ENCODE data around the gene SULT1E1.
"Not testable (repeated sequence)": the region's sequence is repeated elsewhere in the genome, so short reads cannot be mapped to it uniquely, and the experiment has no call there.

The SULT1E1 gene

GRCh38 chr4:69831270-69831627 lies 28.7 kb downstream of the SULT1E1 start:
- Mint-ChIP-seq H3K9me3 (peaks cover 4% of the 10 kb centered on the region), H3K36me3 (no peaks in the 10 kb centered on the region), H3K27ac (peak overlapping the region; percentile 35), H3K27me3 (no peaks in the 10 kb centered on the region), H3K4me3 (peak overlapping the region; percentile 84), H3K4me1 (peaks cover 8% of the 10 kb centered on the region)
- ATAC-seq, result no peak

DNA sequence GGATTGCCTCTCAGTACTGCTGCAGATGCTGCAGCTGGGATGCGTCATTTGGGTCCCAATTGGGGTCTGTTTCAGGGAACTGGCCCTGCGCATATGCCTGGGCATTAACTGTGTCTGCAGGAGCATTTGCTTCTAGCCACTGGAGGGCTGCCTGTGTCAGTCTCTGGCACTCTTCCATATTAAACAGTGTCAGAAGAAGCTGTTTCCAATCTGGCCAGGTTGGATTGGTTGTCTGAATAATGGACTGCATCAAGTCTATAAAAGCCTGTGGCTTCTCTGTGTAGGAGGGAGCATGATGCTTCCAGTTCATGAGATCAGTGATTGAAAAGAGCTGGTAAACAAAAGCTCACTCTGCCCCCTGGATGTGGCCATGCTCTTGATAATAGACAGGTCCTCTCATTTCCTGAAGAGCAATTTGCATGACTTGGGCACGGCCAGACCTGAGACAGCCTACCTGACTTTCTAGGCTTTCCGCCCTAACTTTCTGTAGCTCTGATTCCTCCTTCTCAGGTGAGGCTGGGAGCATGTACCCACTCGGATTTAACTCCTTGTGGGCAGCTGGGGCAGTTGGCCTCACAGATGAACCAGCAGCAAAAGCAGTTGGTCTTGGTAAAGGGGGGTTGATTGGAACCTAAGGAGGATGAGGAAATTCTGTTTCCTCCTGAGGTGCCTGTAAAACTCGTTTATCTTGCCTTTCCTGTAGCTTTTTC lies 29.2 kb downstream of the SULT1E1 start:
- no peaks in the 10 kb centered on the region for H3K27me3 Mint-ChIP-seq
- no peaks in the 10 kb centered on the region for H3K36me3 Mint-ChIP-seq
- no peak overlapping the region for H3K27ac Mint-ChIP-seq
- peaks cover 4% of the 10 kb centered on the region for H3K9me3 Mint-ChIP-seq
- no peak for ATAC-seq
- H3K4me3 Mint-ChIP-seq, result no peak overlapping the region
- H3K4me1 Mint-ChIP-seq, result peaks cover 8% of the 10 kb centered on the region

DNA sequence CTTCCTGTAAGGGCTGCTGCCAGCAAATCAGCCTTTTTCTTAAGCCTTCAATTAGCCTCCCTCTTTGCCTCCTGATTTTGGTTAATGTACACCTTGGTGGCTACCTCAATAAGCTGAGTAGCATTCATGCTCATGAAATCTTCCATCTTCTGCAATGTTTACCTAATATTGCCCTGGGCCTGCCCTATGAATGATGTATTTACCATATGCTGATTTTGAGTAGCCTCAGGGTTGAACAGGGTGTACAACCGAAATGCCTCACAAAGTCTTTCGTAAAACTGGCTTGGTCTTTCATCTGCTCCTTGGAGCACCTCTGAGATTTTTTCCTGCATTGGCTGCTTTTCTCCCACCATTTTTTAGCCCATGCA lies 29.8 kb downstream of the SULT1E1 start:
- H3K36me3 Mint-ChIP-seq, result no peaks in the 10 kb centered on the region
- no peak overlapping the region for H3K27ac Mint-ChIP-seq
- no peaks in the 10 kb centered on the region for H3K27me3 Mint-ChIP-seq
- no peak overlapping the region for H3K4me3 Mint-ChIP-seq
- H3K4me1 Mint-ChIP-seq, result peaks cover 8% of the 10 kb centered on the region
- peaks cover 4% of the 10 kb centered on the region for H3K9me3 Mint-ChIP-seq
- no peak for ATAC-seq

GRCh38 chr4:69829678-69830077 lies 30.3 kb downstream of the SULT1E1 start:
- H3K36me3 Mint-ChIP-seq, result no peaks in the 10 kb centered on the region
- H3K9me3 Mint-ChIP-seq, result peaks cover 4% of the 10 kb centered on the region
- H3K4me1 Mint-ChIP-seq, result peaks cover 8% of the 10 kb centered on the region
- no peak overlapping the region for H3K4me3 Mint-ChIP-seq
- H3K27ac Mint-ChIP-seq, result no peak overlapping the region
- no peak for ATAC-seq
- H3K27me3 Mint-ChIP-seq, result no peaks in the 10 kb centered on the region

DNA sequence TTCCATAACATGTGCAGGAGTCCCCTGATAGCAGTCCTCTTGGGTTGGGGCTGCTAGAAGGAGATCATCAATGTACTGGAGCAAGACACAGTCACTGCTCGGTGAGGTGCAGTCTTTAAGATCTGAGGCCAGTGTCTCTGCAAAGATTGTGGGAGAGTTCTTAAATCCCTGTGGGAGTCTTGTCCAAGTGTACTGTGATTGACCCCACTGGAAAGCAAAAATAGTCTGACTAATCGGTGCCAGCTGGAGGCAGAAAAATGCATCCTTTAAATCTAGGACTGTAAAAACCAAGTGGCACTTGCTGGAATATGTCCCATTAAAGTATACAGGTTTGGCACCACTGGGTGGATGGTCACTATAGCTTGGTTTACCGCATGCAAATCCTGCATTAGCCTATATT lies 31.1 kb downstream of the SULT1E1 start:
- Mint-ChIP-seq H3K36me3 (no peaks in the 10 kb centered on the region), H3K27me3 (no peaks in the 10 kb centered on the region), H3K4me1 (peaks cover 8% of the 10 kb centered on the region), H3K9me3 (peaks cover 4% of the 10 kb centered on the region), H3K4me3 (no peak overlapping the region), H3K27ac (no peak overlapping the region)
- ATAC-seq, result no peak

GRCh38 chr4:69825056-69825455 lies 34.9 kb downstream of the SULT1E1 start:
- H3K9me3 Mint-ChIP-seq, H3K27ac Mint-ChIP-seq, ATAC-seq, H3K36me3 Mint-ChIP-seq, H3K4me1 Mint-ChIP-seq, H3K27me3 Mint-ChIP-seq, H3K4me3 Mint-ChIP-seq: not testable (repeated sequence)

- Mint-ChIP-seq H3K9me3 (no peaks in the 10 kb centered on the region), H3K4me1 (no peaks in the 10 kb centered on the region), H3K27ac (no peak overlapping the region), H3K27me3 (no peaks in the 10 kb centered on the region), H3K4me3 (no peak overlapping the region), H3K36me3 (no peaks in the 10 kb centered on the region)
- ATAC-seq, result no peak
Measured at GRCh38 chr4:69823481-69824186, 36.3 kb downstream of the SULT1E1 start.

DNA sequence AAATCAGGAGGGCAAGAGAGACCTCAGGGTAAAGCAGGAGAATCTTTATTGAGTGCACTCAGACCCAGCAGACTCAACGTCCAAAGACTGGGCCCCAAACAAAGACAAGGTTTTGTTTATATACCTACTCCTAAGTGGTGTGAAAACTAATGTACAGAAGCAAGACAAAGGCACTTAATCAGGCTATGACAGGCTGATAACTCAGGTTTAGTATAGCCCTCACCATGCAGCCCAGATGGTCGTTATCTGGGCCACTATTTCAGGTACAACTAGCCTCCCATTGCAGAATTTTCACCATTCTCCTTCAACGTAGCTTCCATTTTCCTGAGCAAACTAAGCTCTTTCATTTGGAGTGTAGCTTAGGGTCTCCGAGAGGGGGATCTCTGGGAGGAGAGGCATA lies 36.9 kb downstream of the SULT1E1 start:
- H3K36me3 Mint-ChIP-seq, result no peaks in the 10 kb centered on the region
- no peaks in the 10 kb centered on the region for H3K9me3 Mint-ChIP-seq
- H3K4me1 Mint-ChIP-seq, result no peaks in the 10 kb centered on the region
- ATAC-seq, result no peak
- H3K27ac Mint-ChIP-seq, result no peak overlapping the region
- H3K27me3 Mint-ChIP-seq, result no peaks in the 10 kb centered on the region
- no peak overlapping the region for H3K4me3 Mint-ChIP-seq

- Mint-ChIP-seq H3K36me3 (no peaks in the 10 kb centered on the region), H3K27ac (no peak overlapping the region), H3K4me3 (no peak overlapping the region), H3K9me3 (no peaks in the 10 kb centered on the region), H3K4me1 (no peaks in the 10 kb centered on the region), H3K27me3 (no peaks in the 10 kb centered on the region)
- ATAC-seq, result no peak
Measured at GRCh38 chr4:69822198-69822597, 37.7 kb downstream of the SULT1E1 start.

DNA sequence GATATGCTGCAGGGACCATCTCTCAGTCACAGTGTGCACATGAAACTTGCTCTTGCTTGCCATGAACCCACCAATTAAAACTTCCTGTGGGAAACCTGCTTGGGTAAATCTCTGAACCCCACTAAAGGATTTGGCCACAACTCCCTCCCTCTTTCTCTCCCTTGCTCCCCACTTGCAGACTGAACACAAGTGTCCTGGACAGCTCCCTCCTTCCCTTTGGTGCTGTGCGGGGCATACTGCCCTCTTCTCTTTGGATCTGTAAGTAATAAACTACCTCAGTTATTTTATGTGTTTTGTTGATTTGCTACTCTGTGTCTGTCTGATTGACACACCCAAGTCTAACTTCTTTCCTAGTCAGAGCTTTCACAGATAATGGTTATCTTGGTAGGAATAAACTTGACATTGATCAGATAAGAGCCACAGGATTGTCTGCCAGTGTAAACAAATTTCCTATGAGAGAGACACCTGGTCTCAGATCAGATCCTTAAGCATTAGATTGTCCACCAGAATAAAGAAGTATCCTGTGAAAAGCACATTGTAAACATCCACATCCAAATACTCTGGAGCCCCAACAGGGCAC lies 41.8 kb downstream of the SULT1E1 start:
- ATAC-seq, result peak; percentile 57
- no peaks in the 10 kb centered on the region for H3K9me3 Mint-ChIP-seq
- no peaks in the 10 kb centered on the region for H3K27me3 Mint-ChIP-seq
- no peak overlapping the region for H3K27ac Mint-ChIP-seq
- H3K36me3 Mint-ChIP-seq, result no peaks in the 10 kb centered on the region
- H3K4me3 Mint-ChIP-seq, result no peak overlapping the region
- no peaks in the 10 kb centered on the region for H3K4me1 Mint-ChIP-seq

DNA sequence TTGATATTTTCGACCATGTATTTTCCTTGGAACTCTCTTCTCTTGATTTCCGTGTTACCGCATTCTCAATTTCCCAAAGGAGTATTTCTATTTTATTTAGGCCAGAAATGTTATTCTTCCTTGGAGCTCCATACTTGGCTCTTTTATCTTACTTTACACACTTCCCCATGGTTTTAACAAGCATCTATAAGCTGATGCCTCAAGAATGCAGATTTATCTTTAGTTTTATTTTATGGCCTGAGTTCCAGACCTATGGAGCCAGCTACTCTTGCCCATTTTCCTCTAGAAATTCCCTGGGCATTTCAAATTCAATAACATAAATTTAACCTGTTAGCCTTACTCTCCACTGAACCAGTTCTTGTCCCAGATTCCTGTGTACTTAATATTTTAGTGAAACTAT lies 43.7 kb downstream of the SULT1E1 start:
- H3K4me1 Mint-ChIP-seq, result no peaks in the 10 kb centered on the region
- no peak overlapping the region for H3K27ac Mint-ChIP-seq
- no peak for ATAC-seq
- H3K4me3 Mint-ChIP-seq, result no peak overlapping the region
- H3K36me3 Mint-ChIP-seq, result no peaks in the 10 kb centered on the region
- no peaks in the 10 kb centered on the region for H3K27me3 Mint-ChIP-seq
- no peaks in the 10 kb centered on the region for H3K9me3 Mint-ChIP-seq

DNA sequence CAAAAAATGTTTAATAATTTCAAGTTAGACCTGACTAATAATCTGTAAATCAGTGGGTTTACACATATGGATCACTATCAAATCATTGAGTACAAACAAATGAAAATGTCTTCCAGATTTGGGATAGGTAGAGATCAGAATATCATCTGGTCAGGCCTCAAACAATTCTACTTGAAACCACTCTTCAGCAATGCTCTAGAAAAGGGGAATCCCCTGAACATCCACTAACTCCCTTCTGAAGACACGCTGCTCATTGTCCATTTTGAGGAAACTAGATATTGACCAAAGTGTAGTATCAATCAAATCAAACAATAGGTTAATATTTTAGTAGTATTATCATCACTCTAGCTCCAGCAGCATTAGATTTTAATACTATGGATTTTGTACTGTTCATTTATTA lies 46.3 kb downstream of the SULT1E1 start:
- H3K4me3 Mint-ChIP-seq, result no peak overlapping the region
- no peaks in the 10 kb centered on the region for H3K27me3 Mint-ChIP-seq
- ATAC-seq, result no peak
- H3K27ac Mint-ChIP-seq, result no peak overlapping the region
- H3K4me1 Mint-ChIP-seq, result no peaks in the 10 kb centered on the region
- no peaks in the 10 kb centered on the region for H3K9me3 Mint-ChIP-seq
- no peaks in the 10 kb centered on the region for H3K36me3 Mint-ChIP-seq

DNA sequence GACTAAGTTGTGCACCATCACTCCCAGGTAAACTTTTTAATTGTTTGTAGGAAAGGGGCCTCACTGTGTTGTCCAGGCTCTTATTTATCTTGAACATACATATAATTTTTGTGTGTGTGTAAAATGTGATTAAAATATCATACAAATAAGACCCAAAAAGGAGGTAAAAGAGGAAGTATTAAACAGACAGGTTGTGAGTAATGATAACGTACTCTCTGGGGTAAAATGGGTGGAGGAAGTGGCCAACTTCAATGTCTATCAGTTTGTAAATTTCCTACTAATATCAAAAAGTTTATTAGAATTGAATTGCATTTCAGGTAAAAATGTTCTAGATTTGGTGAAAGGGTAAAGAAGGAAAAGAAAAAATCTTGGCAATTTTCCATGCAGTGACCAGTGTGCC lies 48.8 kb downstream of the SULT1E1 start:
- Mint-ChIP-seq H3K4me3 (no peak overlapping the region), H3K27me3 (no peaks in the 10 kb centered on the region), H3K36me3 (no peaks in the 10 kb centered on the region), H3K9me3 (peaks cover 3% of the 10 kb centered on the region), H3K4me1 (no peaks in the 10 kb centered on the region), H3K27ac (no peak overlapping the region)
- ATAC-seq, result no peak

DNA sequence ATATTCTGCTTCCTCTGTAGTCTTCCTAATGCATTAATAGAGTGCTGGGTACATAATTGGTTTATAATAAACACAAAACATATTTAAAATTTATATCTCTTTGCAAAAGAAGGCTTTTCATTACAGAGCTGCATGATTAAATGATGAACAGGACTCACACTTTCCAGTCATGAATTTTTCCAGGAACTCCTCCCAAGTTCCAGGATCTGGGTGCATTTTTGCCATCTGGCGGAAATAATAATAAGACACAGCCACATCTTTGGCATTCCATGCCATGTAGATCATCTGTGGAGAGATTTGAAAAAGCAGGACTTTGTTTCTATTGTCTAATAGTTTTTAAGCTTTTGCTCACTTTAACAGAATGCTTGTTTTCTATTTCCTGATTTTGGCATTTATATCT lies 59.3 kb downstream of the SULT1E1 start:
- H3K9me3 Mint-ChIP-seq, result no peaks in the 10 kb centered on the region
- no peaks in the 10 kb centered on the region for H3K4me1 Mint-ChIP-seq
- no peak overlapping the region for H3K27ac Mint-ChIP-seq
- ATAC-seq, result no peak
- no peak overlapping the region for H3K4me3 Mint-ChIP-seq
- H3K36me3 Mint-ChIP-seq, result no peaks in the 10 kb centered on the region
- no peaks in the 10 kb centered on the region for H3K27me3 Mint-ChIP-seq

DNA sequence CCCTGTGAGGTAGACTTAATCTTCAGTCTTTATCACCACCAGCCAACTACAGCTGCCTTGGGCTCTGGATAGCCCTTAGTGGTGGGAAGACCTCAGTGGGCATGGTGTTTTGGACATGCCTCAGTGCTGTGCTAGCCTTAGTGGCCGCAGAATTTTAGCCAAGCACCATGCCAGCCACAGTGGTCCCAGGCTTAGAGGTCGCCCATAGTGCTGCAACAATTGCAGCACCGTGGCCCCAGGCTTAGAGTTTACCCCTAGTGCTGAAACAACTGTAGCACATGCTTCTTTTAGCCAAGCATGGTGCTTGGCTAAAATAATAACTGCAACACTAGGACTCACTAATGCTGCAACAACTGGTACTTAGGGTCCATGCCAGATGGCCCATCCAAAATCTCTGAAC lies 60.6 kb downstream of the SULT1E1 start:
- Mint-ChIP-seq H3K27ac (no peak overlapping the region), H3K4me1 (no peaks in the 10 kb centered on the region), H3K4me3 (no peak overlapping the region), H3K9me3 (no peaks in the 10 kb centered on the region), H3K36me3 (no peaks in the 10 kb centered on the region), H3K27me3 (no peaks in the 10 kb centered on the region)
- ATAC-seq, result peak; percentile 39

DNA sequence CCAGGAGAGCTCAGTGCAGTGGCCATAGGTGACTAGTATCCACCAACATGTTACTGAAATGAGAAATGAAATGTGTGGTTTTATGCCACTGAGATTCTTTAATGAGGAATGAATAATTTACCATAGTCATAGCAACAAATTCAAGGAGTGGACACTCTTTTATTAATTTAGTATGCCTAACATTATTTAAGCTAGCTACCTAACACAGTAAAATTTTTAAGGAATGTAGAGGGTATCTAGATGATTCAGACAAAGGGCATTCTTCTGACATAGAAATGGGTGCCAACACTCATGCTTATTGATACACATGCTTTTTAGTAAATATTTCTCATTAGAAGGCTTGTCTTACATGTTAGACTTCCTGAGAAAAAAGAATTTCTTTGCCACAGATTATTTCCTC lies 66.2 kb downstream of the SULT1E1 start:
- Mint-ChIP-seq H3K4me3 (no peak overlapping the region), H3K27me3 (no peaks in the 10 kb centered on the region), H3K27ac (no peak overlapping the region), H3K36me3 (no peaks in the 10 kb centered on the region), H3K9me3 (no peaks in the 10 kb centered on the region), H3K4me1 (no peaks in the 10 kb centered on the region)
- ATAC-seq, result no peak

All from stimulated activated memory B cell treated with anti-CD40 and anti-IgM and Interleukin-4, amounts not matched to agents 10 μg/mL and 1 μg/mL and 100 μg/mL, for 72 hours (primary cell).